Measurements from ENCODE around the gene CERS5.

GRCh38 chr12:50087151-50087550 lies 80.0 kb downstream of the CERS5 start:
- no peak for TF ChIP-seq POLR2A (IDR thresholded peaks at IDR 0.05)
- no peak for TF ChIP-seq CTCF (IDR thresholded peaks at IDR 0.05)
- TF ChIP-seq POLR2AphosphoS5 (IDR thresholded peaks at IDR 0.05) = no peak
- TF ChIP-seq EP300 (IDR thresholded peaks at IDR 0.05) = no peak
